Transverse colon (tissue), 3 donors: ENCODE results near the gene MSI2.

Experiments used
- EP300 ChIP-seq: sonication (generic); formaldehyde crosslinking; IDR thresholded peaks from one replicate; pipeline ENCODE4 v1.6.1; 2017; ENCODE audit warnings: antibody characterized with exemption, low read depth
- POLR2A ChIP-seq: fragments of 450-650 bp; IDR thresholded peaks from one replicate; pipeline ENCODE4 v1.6.1; 2016; ENCODE audit warnings: antibody characterized with exemption, mild to moderate bottlenecking, moderate library complexity
- TF ChIP-seq, protein P1 (sequence below), 5 experiments: fragments of 200-600 bp in 3 of 5; fragments of 450-650 bp in 2 of 5; sonication (generic) in 3 of 5; IDR thresholded peaks; 1 replicate in 2 of 5; 2 replicates in 3 of 5; pipeline ENCODE4 v1.5.1; 2016 to 2017; ENCODE audit warnings: antibody characterized with exemption in 5 of 5, inconsistent platforms in 3 of 5, mild to moderate bottlenecking in 2 of 5, moderate library complexity in 1 of 5

DNA sequence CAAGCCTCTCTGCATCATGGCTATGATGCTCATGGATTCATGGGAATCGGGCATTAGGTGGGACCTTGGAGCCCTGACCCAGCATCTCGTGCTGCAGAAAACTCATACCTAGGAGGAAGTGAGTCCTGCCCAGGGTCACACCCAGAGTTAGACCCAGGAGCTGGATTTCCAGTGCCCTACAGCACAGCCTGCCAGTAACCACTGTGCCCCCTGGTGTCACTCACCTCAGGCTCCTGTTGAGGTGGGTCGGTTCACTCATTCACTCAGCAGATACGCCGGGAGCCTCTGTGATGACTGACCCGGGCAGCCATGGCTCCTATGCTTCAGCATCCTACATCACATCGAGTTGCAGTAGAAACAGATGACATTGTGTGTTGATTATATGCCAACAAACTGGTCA lies 143.4 kb downstream of the MSI2 start:
- TF ChIP-seq, protein P1, sequence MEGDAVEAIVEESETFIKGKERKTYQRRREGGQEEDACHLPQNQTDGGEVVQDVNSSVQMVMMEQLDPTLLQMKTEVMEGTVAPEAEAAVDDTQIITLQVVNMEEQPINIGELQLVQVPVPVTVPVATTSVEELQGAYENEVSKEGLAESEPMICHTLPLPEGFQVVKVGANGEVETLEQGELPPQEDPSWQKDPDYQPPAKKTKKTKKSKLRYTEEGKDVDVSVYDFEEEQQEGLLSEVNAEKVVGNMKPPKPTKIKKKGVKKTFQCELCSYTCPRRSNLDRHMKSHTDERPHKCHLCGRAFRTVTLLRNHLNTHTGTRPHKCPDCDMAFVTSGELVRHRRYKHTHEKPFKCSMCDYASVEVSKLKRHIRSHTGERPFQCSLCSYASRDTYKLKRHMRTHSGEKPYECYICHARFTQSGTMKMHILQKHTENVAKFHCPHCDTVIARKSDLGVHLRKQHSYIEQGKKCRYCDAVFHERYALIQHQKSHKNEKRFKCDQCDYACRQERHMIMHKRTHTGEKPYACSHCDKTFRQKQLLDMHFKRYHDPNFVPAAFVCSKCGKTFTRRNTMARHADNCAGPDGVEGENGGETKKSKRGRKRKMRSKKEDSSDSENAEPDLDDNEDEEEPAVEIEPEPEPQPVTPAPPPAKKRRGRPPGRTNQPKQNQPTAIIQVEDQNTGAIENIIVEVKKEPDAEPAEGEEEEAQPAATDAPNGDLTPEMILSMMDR (IDR thresholded peaks at IDR 0.05): no peak
- no peak for TF ChIP-seq POLR2A
- TF ChIP-seq EP300: no peak
